HCT116 (cell line): ENCODE data around the gene BRD9. TPM values are rescaled to one million over a fixed set of nuclear protein-coding genes. Genes with fewer than 3 reads are reported as not detected.

ENCODE experiments used
- ATAC-seq: fragments of 200-7000 bp; cut with Tn5 transposase; 2 replicates; pipeline ENCODE4 v1.9.1; 2020; ENCODE audit warnings: mild to moderate bottlenecking, moderate library complexity
- BruUV-seq: library from RNA; stranded (reverse); fragments of 400-500 nt; replicated peaks from 2 replicates; lab custom pipeline; 2021; lab: Mats Ljungman, UMichigan
- CTCF ChIA-PET: fragments of 300-600 bp; sonication (Branson Sonifier 250); formaldehyde crosslinking; loops from one replicate; lab custom pipeline; 2021; ENCODE audit warnings: antibody characterized with exemption; lab: Charles Lee
- POLR2A ChIA-PET: fragments of 300-600, 350-600 bp; sonication (Branson Sonifier 250); formaldehyde crosslinking; loops from one replicate; lab custom pipeline; 2021; ENCODE audit warnings: antibody characterized with exemption; lab: Charles Lee
- RAD21 ChIA-PET, 2 experiments: fragments of 300-600 bp; sonication (Branson Sonifier 250); formaldehyde crosslinking; loops; one replicate each; lab custom pipeline; 2023; ENCODE audit warnings: low total read pairs in 2 of 2; ENCODE audit not compliant: uncharacterized antibody in 2 of 2, unreplicated experiment in 2 of 2, low non-redundant PET in 1 of 2; lab: Charles Lee
- DNase-seq: peaks from one replicate; pipeline ENCODE4 v3.0.0-alpha.2; 2010; ENCODE audit warnings: low read depth, low spot score
- H2AFZ ChIP-seq: fragments of 200-600 bp; shearing (Covaris generic), sonication (generic); 2 replicates; pipeline ENCODE4 v1.6.1; 2017; ENCODE audit warnings: low read depth, mixed run types, mixed read lengths, antibody characterized with exemption, low read length; ENCODE audit not compliant: poor library complexity, severe bottlenecking
- H3K27ac ChIP-seq: 2 replicates; pipeline ENCODE4 v1.5.1; 2012; ENCODE audit warnings: low read depth, low read length
- H3K27me3 ChIP-seq: fragments of 200-600 bp; sonication (generic); 2 replicates; pipeline ENCODE4 v1.6.1; 2016; ENCODE audit warnings: mixed run types, low read length, mixed read lengths; ENCODE audit not compliant: insufficient read depth
- H3K36me3 ChIP-seq, 2 experiments: fragments of 200-500 bp in 1 of 2; fragments of 200-600 bp in 1 of 2; sonication (Bioruptor generic) in 1 of 2; sonication (generic) in 1 of 2; 2 replicates each; pipeline versions ENCODE4 v1.5.1 to v1.6.1; 2014 to 2016; ENCODE audit warnings: low read length in 2 of 2, inconsistent platforms in 1 of 2, mixed read lengths in 1 of 2, mixed run types in 1 of 2; ENCODE audit not compliant: insufficient read depth in 2 of 2, control insufficient read depth in 1 of 2
- H3K4me1 ChIP-seq, 2 experiments: fragments of 200-600 bp in 1 of 2; sonication (generic) in 1 of 2; 2 replicates each; pipeline versions ENCODE4 v1.5.1 to v1.6.1; 2012 to 2017; ENCODE audit warnings: low read length in 2 of 2, inconsistent platforms in 1 of 2, mild to moderate bottlenecking in 1 of 2, mixed read lengths in 1 of 2, mixed run types in 1 of 2, moderate library complexity in 1 of 2; ENCODE audit not compliant: insufficient read depth in 2 of 2, control insufficient read depth in 1 of 2
- H3K4me2 ChIP-seq: fragments of 200-600 bp; sonication (generic); 2 replicates; pipeline ENCODE4 v1.6.1; 2017; ENCODE audit warnings: mixed run types, low read length, mixed read lengths
- H3K4me3 ChIP-seq, 2 experiments: fragments of 200-600 bp in 1 of 2; sonication (generic) in 1 of 2; replicated peaks in 1 of 2; 2 replicates each; pipeline ENCODE4 v1.5.1; 2011 to 2016; ENCODE audit warnings: low read length in 2 of 2, control low read depth in 1 of 2, low read depth in 1 of 2, mild to moderate bottlenecking in 1 of 2, mixed read lengths in 1 of 2, mixed run types in 1 of 2
- H3K79me2 ChIP-seq: fragments of 200-600 bp; sonication (generic); 2 replicates; pipeline ENCODE4 v1.6.1; 2017; ENCODE audit warnings: mild to moderate bottlenecking, mixed run types, low read length, moderate library complexity, mixed read lengths; ENCODE audit not compliant: insufficient read depth
- H3K9ac ChIP-seq: fragments of 200-600 bp; sonication (generic); 2 replicates; pipeline ENCODE4 v1.6.1; 2016; ENCODE audit warnings: low read length, mixed read lengths
- H3K9me2 ChIP-seq: fragments of 200-600 bp; sonication (generic), shearing (Covaris generic); 2 replicates; pipeline ENCODE4 v1.6.1; 2017; ENCODE audit warnings: mixed run types, mild to moderate bottlenecking, moderate library complexity; ENCODE audit not compliant: insufficient read depth
- H3K9me3 ChIP-seq, 2 experiments: fragments of 200-500 bp in 1 of 2; fragments of 200-600 bp in 1 of 2; sonication (Bioruptor generic) in 1 of 2; sonication (generic) in 1 of 2; 2 replicates each; pipeline ENCODE4 v1.6.1; 2014 to 2017; ENCODE audit warnings: low read length in 2 of 2, mixed read lengths in 2 of 2, inconsistent platforms in 1 of 2, low read depth in 1 of 2, mild to moderate bottlenecking in 1 of 2, mixed run types in 1 of 2, moderate library complexity in 1 of 2; ENCODE audit not compliant: control insufficient read depth in 1 of 2, insufficient read depth in 1 of 2
- H4K20me1 ChIP-seq: fragments of 200-600 bp; sonication (generic), shearing (Covaris generic); 2 replicates; pipeline ENCODE4 v1.6.1; 2017; ENCODE audit warnings: mixed run types, mild to moderate bottlenecking, moderate library complexity; ENCODE audit not compliant: insufficient read depth
- ATF3 ChIP-seq: IDR thresholded peaks from 2 replicates; pipeline ENCODE4 v1.6.1; 2012
- CEBPB ChIP-seq: IDR thresholded peaks from 2 replicates; pipeline ENCODE4 v1.6.1; 2012; ENCODE audit warnings: low read depth
- CTCF ChIP-seq, 3 experiments: fragments of 200-600 bp in 1 of 3; sonication (generic) in 1 of 3; IDR thresholded peaks in 2 of 3; conservative IDR thresholded peaks in 1 of 3; 2 replicates each; pipeline ENCODE4 v1.5.1; 2012 to 2017; ENCODE audit warnings: low read depth in 2 of 3, low read length in 2 of 3, antibody characterized with exemption in 1 of 3, borderline replicate concordance in 1 of 3, control low read depth in 1 of 3, mild to moderate bottlenecking in 1 of 3, mixed read lengths in 1 of 3, mixed run types in 1 of 3, moderate library complexity in 1 of 3; ENCODE audit not compliant: insufficient read depth in 1 of 3
- EGR1 ChIP-seq: IDR thresholded peaks from 2 replicates; pipeline ENCODE4 v1.6.1; 2012; ENCODE audit warnings: low read depth
- ELF1 ChIP-seq: IDR thresholded peaks from 2 replicates; pipeline ENCODE4 v1.6.1; 2012; ENCODE audit warnings: low read depth, borderline replicate concordance
- EZH2 ChIP-seq: fragments of 200-600 bp; sonication (generic); IDR thresholded peaks from 2 replicates; pipeline ENCODE4 v1.6.1; 2017; ENCODE audit warnings: antibody characterized with exemption, mixed run types
- EZH2phosphoT487 ChIP-seq: fragments of 200-600 bp; IDR thresholded peaks from 2 replicates; pipeline ENCODE4 v1.6.1; 2018; ENCODE audit warnings: antibody characterized with exemption, borderline replicate concordance
- JUND ChIP-seq: IDR thresholded peaks from 2 replicates; pipeline ENCODE4 v1.6.1; 2012
- MAX ChIP-seq: IDR thresholded peaks from 2 replicates; pipeline ENCODE4 v1.6.1; 2012
- POLR2A ChIP-seq: IDR thresholded peaks from 2 replicates; pipeline ENCODE4 v1.7.0; 2011; ENCODE audit warnings: borderline replicate concordance; ENCODE audit not compliant: insufficient read depth, insufficient read length; ENCODE audit errors: extremely low read depth
- POLR2AphosphoS5 ChIP-seq: IDR thresholded peaks from 2 replicates; pipeline ENCODE4 v1.6.1; 2011; ENCODE audit warnings: mild to moderate bottlenecking, low read depth, low read length, moderate library complexity
- SIN3A ChIP-seq: IDR thresholded peaks from 2 replicates; pipeline ENCODE4 v1.6.1; 2012; ENCODE audit warnings: low read depth
- SP1 ChIP-seq: IDR thresholded peaks from 2 replicates; pipeline ENCODE4 v1.6.1; 2012; ENCODE audit warnings: low read depth
- SRF ChIP-seq: IDR thresholded peaks from 2 replicates; pipeline ENCODE4 v1.6.1; 2012; ENCODE audit warnings: low read depth
- TCF7L2 ChIP-seq: IDR thresholded peaks from 2 replicates; pipeline ENCODE4 v1.7.0; 2011; ENCODE audit warnings: borderline replicate concordance, inconsistent platforms; ENCODE audit not compliant: insufficient read depth, insufficient read length; ENCODE audit errors: extremely low read depth
- YY1 ChIP-seq: IDR thresholded peaks from 2 replicates; pipeline ENCODE4 v1.6.1; 2011; ENCODE audit warnings: low read length, low read depth, moderate library complexity, mild to moderate bottlenecking; ENCODE audit not compliant: insufficient replicate concordance; ENCODE audit errors: extremely low read depth
- ZBTB33 ChIP-seq: IDR thresholded peaks from 2 replicates; pipeline ENCODE4 v1.6.1; 2011; ENCODE audit warnings: mild to moderate bottlenecking, low read length, moderate library complexity; ENCODE audit not compliant: insufficient replicate concordance; ENCODE audit errors: extremely low read depth
- ZFX ChIP-seq: fragments of 450-650 bp; IDR thresholded peaks from 2 replicates; pipeline ENCODE4 v1.6.1; 2017
- ZNF274 ChIP-seq: fragments of 200-500 bp; sonication (Bioruptor generic); IDR thresholded peaks from 2 replicates; pipeline ENCODE4 v1.6.1; 2014; ENCODE audit warnings: mild to moderate bottlenecking, low read depth, low read length, inconsistent platforms
- intact Hi-C: fragments of 100-400 bp; cut with micrococcal nuclease; formaldehyde crosslinking; loops from 2 replicates; pipeline ENCODE4 v1.10.0; 2022
- total RNA-seq: library from RNA; stranded (reverse); gene quantifications from one replicate; pipeline ENCODE4 v1.2.1, GENCODE V29; 2021; ENCODE audit not compliant: unreplicated experiment

BRD9 gene
- total RNA-seq, 1 experiment from 2014 or later = 54.6 TPM

GRCh38 chr5:916441-917293, 24.1 kb upstream of the BRD9 start:
- peaks cover 7 to 47% of the 10 kb centered on the region in 2 experiments; a peak in 3 of 4 replicates for H3K36me3 ChIP-seq
- RAD21 ChIA-PET = no interaction called here
- H3K4me2 ChIP-seq = no peak overlapping the region
- H2AFZ ChIP-seq = no peak overlapping the region
- no peak for TF ChIP-seq CTCF (IDR thresholded peaks at IDR 0.05 in 2 of 3, conservative IDR thresholded peaks at IDR 0.05 in 1 of 3; ENCODE audit: borderline replicate concordance in 1 of 3, insufficient read depth in 1 of 3, low read depth in 2 of 3, low read length in 2 of 3)
- TF ChIP-seq MAX = no peak
- no peak for TF ChIP-seq ZFX
- no peak for TF ChIP-seq POLR2AphosphoS5
- no peak for TF ChIP-seq POLR2A
- no peak for TF ChIP-seq TCF7L2
- TF ChIP-seq YY1 = no peak
- no peak for TF ChIP-seq ZNF274
- no peak for TF ChIP-seq CEBPB
- no peak for TF ChIP-seq SIN3A
- TF ChIP-seq ZBTB33 = no peak
- no peak for TF ChIP-seq ATF3
- no peak for TF ChIP-seq EZH2
- no peak for TF ChIP-seq EZH2phosphoT487
- TF ChIP-seq JUND = no peak
- no peak for TF ChIP-seq SP1
- no peak for TF ChIP-seq SRF
- no peak for TF ChIP-seq ELF1
- TF ChIP-seq EGR1 = no peak
- TF ChIP-seq, all 23 proteins: peak for 0
- no peak overlapping the region for H3K9ac ChIP-seq
- POLR2A ChIA-PET = no interaction called here
- H3K9me3 ChIP-seq = no peaks in the 10 kb centered on the region
- peaks cover 15 to 18% of the 10 kb centered on the region in 2 experiments for H3K4me1 ChIP-seq
- no peaks in the 10 kb centered on the region for H3K27me3 ChIP-seq
- H3K9me2 ChIP-seq = no peaks in the 10 kb centered on the region
- peaks cover 5% of the 10 kb centered on the region; the same call in 1 of the 2 replicates for H4K20me1 ChIP-seq
- ATAC-seq = no peak
- intact Hi-C loops = no loop called here
- peaks cover 14% of the 10 kb centered on the region for H3K79me2 ChIP-seq
- CTCF ChIA-PET = no interaction called here
- H3K4me3 ChIP-seq = no peak overlapping the region
- no peak for DNase-seq
- H3K27ac ChIP-seq = no peak overlapping the region
- no TSS peak for BruUV-seq
